GM13976 (cell line): ENCODE data around the gene GSX1.

ENCODE experiments used
- DNase-seq: peaks from one replicate; pipeline ENCODE4 v3.0.0; 2012; ENCODE audit warnings: low spot score
- CTCF ChIP-seq: IDR thresholded peaks from 2 replicates; pipeline ENCODE4 v1.5.1; 2012; ENCODE audit warnings: borderline replicate concordance, mild to moderate bottlenecking; ENCODE audit not compliant: insufficient read depth; ENCODE audit errors: extremely low read depth, missing control alignments, control extremely low read depth
- in situ Hi-C: fragments of 300-500 bp; cut with MboI; formaldehyde crosslinking; loops from one replicate; pipeline ENCODE4 v1.12.0; 2022; ENCODE audit warnings: low sequenced_read_pairs, mixed read lengths, inconsistent platforms; ENCODE audit not compliant: unreplicated experiment

Gene GSX1

GRCh38 chr13:27788271-27788670 is 4.0 kb upstream of the GSX1 start:
- no peak for TF ChIP-seq CTCF
- DNase-seq = no peak
- in situ Hi-C loops = no loop called here

GRCh38 chr13:27789153-27789494 is 3.2 kb upstream of the GSX1 start:
- in situ Hi-C loops = no loop called here
- no peak for TF ChIP-seq CTCF
- DNase-seq = no peak

- peak; percentile 37 for DNase-seq
- in situ Hi-C loops = no loop called here
- no peak for TF ChIP-seq CTCF
Measured at GRCh38 chr13:27789495-27790303, 2.6 kb upstream of the GSX1 start.

- no peak for TF ChIP-seq CTCF
- in situ Hi-C loops = no loop called here
- no peak for DNase-seq
Measured at GRCh38 chr13:27790523-27790922, 1.8 kb upstream of the GSX1 start.

- DNase-seq = no peak
- TF ChIP-seq CTCF = no peak
- in situ Hi-C loops = no loop called here
Measured at GRCh38 chr13:27791146-27791900, 960 bp upstream of the GSX1 start.

GRCh38 chr13:27791901-27792392 is 336 bp upstream of the GSX1 start:
- no peak for DNase-seq
- in situ Hi-C loops = no loop called here
- TF ChIP-seq CTCF = no peak
